Nucleus accumbens (tissue), 56 donors: ENCODE data around the gene COL23A1.
"Not testable (repeated sequence)": the region's sequence is repeated elsewhere in the genome, so short reads cannot be mapped to it uniquely, and the experiment has no call there.

ENCODE experiments used
- DNase-seq, 56 donors: peaks; one replicate each; lab custom pipeline; 2025; lab: John Stamatoyannopoulos, UW

COL23A1 gene

DNA sequence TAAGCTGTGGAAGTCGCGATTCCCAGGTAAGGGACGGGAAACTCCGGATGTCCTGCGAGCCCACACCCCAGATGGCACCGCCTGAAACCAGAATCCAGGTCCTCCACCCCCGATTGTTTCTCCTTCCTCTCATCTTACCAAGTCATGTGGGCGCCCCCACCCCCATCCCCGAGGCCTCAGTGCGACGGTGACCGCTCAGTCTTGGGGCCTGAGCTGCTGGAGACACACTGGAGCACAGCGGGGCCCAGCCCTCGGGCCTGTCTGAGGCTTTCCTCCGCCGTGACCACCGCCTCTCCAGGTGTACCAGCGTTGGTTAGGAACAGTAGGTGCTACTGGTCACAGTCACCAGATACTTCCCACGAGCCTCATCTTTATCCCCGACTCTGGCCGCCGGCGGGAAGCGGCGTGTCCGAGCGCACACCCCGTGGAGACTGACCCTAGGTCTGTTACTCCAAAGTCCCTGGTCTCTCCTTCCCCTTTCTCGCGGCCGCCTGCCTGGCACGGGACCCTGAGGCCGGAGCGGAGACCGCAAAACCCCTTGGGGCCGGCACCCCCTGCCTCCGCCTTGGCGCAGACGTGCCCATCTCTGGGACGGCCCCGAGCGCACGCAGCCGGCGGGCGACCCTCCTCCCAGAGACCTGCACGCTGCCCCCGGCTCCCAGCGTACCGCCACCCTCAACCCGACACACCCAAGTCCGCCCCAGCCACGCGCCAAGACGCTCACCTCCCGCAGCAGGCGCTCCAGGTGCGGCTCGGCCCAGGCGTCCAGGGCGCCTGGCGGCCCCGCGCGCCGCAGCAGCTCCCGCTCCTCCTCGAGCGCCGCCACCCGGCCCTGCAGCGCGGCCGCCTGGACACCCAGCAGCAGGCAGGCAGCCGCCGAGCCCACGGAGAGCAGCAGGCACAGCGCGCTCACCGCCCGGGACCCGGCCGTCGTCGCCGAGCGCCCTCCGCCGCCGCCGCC, 733 bp downstream of the COL23A1 start:
- DNase-seq = no peak

DNA sequence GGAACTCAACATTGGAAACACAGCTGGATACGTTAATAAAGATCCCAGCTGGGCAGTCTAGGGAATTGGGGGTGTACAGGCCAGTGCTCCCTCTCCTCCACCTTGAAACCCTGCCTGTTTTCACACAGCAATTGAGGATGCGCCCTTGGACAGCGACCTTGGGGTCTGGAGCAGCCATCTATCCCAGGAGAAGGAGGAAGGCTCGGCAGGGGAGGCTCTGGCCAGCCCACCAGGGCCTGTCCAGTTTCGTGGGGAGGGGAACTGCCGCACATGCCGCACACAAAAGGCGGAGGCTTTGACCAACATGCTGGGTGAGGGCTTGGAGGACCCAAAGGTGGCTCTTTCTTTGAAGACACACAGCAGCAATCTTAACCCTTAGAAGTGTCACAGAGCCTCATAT, 1.4 kb downstream of the COL23A1 start:
- DNase-seq = no peak

DNA sequence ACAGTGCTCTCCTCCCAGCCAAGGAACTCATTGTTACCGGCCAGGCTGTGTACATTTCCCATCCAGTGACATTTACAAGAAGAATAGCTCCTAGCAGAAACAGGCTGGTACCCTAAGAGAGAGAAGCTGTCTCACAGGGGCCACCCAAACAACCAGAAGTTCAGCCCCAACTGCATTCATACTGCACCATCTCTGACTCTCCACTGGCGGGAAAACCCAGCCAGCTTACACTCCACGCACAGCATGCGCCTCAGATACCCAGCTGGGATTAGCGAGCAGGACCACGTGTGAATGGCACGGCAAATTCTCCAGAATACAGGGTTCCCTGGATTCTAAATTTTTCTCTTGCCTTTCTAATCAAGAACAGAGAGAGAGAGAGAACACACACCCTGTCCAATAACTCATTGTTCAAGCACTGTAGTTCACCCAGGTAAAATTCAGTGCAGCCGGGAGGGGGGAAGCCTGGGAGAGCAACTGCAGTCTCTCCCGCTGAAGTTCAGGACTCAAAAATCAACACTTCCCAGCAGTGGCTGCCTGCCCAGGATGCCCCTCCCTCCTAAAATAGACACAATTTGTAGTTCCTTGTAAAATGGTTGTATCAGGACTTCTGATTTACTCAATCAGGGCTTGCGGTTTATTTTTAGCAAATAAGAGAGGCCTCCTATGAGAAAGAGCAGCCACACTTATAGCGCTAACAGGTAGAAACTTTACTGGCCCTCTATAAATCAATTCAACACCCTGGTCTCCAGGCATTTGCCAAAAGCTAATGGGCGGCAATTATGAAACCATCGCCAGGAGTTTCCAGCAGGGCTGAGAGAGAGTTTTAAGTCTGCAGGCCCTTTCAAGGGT, 2.2 kb downstream of the COL23A1 start:
- no peak for DNase-seq

DNA sequence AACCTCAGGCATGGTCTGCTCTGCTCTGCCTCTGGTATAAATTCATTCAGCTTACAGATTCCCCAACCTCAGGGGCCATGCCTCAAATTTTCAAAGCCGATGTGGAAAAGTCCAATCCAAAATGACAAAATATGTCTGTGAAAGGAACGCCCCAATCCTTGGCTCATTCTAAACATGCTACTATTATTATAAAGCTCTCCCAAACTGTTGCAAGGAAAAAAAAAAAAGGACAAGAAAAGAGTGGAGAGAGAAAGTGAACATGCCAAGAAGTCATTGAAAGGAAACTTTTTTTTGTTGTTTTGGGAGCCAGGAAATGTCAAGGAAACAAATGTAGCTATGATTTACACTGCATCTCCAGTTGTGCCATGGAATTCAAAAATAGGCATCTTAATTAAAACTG, 3.8 kb downstream of the COL23A1 start:
- no peak for DNase-seq

DNA sequence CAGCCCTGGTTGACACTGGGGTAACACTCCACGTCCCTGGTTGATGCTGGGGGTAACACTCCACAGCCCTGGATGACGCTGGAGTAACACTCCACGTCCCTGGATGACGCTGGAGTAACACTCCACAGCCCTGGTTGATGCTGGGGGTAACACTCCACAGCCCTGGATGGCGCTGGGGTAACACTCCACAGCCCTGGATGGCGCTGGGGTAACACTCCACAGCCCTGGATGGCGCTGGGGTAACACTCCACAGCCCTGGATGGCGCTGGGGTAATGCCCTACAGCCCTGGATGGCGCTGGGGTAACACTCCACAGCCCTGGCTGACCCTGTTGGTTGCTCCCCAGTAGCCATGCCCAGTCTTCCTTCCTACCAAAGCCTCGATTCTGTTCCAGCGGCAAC, 4.8 kb downstream of the COL23A1 start:
- not testable (repeated sequence) for DNase-seq

DNA sequence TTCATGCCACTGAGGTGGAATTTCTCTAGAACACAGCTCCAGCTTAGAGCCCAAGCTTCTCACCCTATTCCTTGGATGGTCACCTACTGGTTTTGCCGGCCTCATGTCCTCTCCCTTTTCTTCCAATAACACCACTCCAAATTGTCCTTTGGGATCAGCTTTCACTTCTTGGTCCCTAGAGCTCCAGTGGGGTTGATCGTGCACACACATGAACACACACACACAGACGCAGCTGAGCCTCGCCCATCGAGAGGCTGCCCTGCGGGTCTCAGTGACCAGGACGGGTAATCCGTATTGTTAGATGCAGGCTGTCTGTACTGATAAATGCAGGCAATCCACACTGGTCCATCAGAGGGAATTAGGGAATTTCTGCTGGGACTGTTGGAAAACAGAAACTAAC, 6.9 kb downstream of the COL23A1 start:
- no peak for DNase-seq

DNA sequence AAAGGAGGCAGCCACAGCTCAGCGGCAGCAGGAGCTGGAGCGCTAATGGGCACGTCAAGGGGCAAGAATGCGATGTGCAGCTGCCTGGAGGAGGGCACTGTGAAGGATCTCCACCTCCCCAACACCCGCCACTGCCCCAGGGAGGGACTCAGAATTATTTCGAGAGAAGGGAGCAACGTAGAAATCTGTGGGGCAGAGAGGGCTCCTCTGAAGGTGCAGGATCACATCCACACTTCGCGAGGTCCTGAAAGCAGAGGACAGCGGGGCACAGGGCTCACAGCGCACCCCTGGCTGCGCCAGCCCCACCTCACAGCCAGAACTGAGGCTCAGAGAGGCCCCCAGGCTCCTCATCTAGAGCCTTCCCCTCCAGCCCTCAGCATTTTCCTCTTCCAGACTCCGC, 7.9 kb downstream of the COL23A1 start:
- DNase-seq = no peak

DNA sequence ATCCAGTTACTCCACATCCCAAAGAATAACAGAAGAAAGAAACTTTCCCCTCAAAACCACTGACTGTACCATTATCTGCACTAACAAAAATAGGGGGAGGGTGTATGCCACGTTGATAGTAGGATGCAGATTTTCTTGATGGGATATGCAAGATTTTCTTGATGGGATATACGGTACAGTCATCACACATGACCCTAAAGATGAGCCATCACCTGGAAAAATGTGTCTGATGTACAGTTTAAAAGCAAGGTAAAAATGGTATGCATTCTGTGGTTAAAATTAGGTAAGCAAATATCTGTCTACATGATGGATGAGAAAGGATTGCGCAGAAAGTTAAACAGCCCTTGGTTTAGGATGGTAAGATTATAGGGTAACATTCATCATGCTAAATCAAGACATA, 8.6 kb downstream of the COL23A1 start:
- no peak for DNase-seq

DNA sequence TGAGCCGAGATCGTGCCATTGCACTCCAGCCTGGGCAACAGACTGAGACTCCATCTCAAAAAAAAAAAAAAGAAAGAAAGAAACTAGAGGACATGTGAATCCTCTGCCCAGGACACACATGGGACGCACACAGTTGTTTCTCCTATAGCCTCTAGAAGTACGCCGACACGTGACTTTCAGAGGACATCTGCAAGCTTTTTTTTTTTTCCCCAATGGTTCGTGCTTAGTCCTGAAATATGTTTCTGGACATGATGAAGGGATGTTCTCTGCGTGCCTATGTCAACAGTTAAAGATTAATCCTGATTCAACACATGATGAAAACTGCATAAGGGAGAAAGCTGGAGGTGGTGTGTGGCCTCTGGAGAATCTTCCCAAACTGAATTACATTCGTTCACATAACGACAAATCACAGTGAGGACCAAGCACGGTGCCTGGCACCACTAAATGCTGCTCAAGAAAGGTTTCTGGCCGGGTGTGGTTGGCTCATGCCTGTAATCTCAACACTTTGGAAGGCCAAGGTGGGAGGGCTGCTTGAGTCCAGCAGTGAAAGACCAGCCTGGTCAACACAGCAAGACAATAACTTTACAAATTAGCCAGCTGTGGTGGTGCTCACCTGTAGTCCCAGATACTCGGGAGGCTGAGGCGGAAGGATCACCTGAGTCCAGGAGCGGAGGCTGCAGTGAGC, 9.8 kb downstream of the COL23A1 start:
- no peak for DNase-seq

DNA sequence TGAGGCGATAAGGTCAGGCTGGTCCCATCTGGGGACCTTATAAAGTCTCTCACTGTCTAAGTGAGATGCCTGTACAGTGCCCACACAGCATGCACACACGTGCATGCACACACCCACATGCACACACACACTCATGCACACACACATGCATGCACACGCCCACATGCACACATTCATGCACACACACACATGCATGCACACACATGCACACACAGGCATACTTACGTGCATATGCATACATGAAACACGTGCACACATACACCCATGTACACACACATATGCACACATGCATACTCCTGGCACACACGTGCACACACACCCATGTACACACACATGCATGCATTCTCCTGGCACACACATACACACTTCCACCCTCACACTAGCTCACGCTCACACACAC, 12.2 kb downstream of the COL23A1 start:
- DNase-seq = no peak

DNA sequence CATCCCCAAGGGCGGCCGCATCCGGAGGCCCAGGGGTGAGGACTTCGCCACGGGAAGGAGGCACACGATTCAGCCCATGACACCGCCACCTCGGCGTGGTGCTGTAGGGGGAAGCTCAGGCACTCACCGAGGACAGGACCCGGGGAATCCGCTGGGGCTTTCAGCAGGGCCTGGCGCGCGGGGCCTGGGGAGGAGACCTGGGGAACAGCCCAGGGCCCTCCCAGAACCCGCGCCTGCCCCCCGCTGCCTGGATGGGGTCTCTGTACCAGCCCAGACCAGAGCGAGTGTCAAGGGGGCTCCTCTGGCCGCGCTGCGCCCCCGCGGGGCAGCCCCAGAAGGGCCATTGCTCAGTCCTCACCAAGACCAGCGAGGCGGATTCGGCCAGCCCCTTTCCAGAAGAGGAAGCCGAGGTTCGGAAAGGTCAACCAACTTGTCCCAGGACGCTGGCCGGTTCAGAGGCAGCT, 12.8 kb downstream of the COL23A1 start:
- no peak for DNase-seq

DNA sequence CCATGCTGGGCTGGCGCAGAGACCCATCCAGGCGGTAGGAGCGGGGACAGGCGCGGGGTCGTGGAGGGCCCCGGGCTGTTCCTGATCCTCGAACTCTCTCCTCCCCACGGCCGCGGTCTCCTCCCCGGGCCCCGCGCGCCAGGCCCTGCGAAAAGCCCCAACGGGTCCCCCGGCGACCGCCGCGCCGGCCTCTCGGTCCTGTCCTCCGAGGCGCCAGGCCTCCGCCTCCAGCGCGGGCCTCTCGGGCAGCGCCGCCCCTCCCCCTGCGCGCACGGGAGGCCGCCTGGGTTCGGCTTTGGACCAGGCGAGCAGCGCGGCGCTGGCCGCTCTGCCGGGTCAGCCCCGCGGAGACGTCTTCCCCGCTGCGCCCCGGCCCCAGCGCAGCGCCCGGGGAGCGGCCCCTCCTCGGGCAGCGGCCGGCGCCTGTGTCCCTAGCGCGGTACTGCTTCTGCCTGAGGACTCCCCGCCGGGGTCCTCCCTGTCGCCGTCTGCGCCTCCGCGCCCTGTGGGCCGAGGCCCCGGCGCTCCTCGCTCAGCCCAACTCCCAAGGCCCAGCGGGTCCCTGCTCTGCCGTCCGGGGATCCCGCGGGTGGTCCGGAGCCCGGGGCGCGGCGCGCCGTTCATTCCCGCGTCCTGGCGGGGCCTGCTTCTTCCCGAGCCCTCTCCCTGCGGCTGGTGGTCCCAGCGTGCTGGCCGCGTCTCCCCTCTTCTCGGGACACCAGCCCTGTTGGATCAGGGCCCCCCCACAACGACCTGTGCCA, 13.4 kb downstream of the COL23A1 start:
- DNase-seq = no peak

DNA sequence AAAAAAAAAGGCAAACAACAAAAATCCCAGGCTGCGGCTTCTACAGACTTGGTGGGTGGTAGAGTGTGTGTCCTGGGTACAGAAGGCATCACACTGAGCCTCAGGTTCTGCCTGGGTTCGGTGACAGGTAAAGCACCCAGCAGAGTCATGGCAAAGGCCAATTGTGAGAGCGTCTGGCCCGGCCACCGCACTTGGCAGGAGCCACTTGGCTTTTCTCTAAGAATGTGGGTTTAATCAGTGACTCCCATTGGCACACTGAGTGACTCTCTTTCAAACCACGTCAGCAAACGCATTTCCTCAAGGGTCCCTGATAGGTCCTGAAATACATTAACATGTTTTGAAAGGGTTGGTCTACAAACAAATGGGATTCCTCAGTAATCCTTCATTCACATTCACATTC, 17.0 kb downstream of the COL23A1 start:
- DNase-seq = no peak

DNA sequence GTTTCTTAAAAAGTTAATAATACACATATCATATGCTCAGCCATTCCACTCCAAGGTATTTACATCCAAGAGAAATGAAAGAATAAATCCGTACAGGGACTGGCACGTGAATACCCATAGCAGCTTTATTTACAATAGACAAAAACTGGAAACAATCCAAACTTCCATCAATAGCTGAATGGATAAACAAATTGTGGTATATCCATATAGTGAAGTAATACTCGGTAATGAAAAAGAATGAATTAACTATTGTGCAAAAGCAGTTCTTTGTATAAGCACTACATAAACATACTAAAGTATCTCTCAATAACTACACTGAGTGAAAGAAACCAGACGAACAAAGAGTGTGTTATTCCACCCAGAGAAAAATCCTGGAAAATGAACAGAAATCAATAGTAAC, 17.6 kb downstream of the COL23A1 start:
- DNase-seq = no peak

DNA sequence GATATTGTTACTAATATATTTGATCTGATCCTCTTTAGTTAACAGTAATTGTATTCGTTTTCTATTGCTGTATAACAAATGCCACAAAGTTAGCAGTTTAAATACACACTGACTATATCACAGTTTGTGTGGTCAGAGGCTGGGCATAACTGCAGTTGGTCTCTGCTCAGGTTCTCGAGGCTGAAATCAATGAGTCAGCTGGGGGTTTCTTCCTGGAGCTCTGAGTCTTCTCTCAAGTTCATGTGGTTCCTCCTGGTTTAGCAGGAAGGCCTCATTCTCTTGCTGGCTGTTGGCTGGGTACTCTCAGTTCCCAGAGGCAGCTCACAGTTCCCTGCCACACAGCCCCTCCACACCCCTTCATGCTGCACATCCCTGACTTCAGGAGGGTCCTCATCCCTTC, 20.7 kb downstream of the COL23A1 start:
- DNase-seq = no peak

DNA sequence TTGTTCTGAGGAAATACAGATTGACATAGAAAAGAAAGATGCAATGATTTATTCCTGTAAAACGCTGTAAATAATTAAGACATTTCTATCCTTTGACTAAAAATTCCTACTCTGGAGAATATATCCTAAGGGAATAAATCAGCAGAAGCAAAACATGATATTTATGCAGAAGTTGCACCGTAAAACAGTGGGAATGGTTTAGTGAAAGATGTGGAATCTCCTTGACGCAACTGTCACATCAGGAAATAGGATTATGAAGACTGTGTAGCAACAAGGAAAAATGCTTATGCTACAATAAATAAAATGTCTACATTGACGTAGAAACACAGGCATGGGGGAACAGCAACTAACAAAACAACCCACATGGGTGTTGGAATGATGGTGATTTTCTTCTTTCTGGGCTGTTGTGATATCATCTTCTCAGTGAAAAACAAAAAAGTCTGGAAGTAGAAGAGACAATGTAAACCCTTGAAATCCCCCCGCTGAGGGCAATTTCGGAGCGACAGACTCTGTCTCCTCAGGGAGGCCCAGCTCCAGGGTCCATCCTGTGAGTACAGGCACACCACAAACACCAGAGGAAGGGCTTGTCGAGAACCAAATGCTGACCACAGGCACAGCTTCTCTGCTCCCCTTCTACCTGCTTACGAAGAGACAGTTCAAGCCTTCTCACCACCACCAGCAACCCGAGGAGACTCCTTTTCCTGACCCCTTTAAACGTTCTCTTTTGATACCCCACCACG, 25.2 kb downstream of the COL23A1 start:
- DNase-seq = no peak

DNA sequence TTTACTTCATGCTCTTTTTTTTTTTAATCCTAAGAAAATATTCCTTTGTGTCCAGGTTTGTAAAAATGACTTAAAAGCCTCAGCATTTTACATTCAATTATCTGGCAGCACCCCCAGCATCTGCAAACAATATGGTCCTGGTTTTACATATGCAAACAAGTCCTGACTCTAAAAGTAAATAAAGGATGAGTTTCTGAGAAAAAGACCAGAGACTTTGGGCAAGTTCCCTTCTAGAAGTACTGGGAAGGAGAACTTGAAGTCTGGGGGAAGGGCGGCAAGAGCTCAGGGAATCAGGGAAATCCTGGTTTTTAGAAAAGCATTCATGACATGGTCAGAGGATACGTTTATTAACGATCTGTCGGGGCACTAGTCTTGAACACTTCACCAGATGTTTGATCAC, 25.8 kb downstream of the COL23A1 start:
- DNase-seq = no peak

DNA sequence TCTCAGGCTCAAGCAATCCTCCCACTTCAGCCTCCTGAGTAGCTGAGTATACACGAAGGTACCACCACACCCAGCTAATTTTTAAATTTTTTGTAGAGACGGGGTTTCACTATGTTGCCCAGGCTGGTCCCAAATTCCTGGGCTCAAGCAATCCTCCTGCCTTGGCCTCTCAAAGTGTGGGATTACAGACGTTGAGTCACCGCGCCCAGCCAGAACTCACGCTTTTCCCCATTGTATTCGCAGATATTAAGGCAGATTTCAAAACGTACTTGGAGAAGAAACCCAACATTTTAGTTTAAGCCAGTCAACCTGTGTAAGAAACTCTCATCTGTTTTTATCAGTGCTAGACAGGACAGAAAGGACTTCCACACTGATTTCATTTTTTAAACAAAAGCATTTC, 26.6 kb downstream of the COL23A1 start:
- no peak for DNase-seq

DNA sequence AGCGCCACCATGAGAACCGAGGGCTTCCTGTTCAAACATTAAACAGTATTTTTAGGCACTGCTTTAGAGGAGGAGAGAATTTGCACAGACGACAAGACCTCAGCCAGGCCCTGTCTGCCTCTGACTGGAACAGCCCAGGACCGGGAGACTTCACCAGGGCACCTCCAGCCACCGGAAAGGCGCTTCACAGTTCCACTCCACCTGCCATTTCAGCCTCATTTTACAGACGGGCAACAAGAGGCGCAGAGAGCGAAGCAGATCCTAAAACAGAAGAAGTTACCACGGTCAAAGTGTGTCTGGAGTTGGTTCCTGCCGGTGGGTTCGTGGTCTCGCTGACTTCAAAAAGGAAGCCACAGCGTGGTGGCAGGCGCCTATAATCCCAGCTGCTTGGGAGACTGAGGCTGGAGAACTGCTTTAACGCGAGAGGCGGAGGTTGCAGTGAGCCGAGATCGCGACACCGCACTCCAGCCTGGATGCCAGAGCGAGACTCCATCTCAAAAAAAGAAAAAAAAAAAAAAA, 28.4 kb downstream of the COL23A1 start:
- no peak for DNase-seq
